NCI-H345 treated with DMSO at 0.1 percent for 48 hours (cell line): Measurements from ENCODE around the gene FSTL1.
A peak's percentile ranks its signal among the peaks of the same experiment; 100 is the strongest.
"Not testable (repeated sequence)": the region's sequence is repeated elsewhere in the genome, so short reads cannot be mapped to it uniquely, and the experiment has no call there.

Experiments used
- DNase-seq: peaks from one replicate; lab custom pipeline; 2025; ENCODE audit not compliant: unreplicated experiment; lab: John Stamatoyannopoulos, UW

The FSTL1 gene

DNA sequence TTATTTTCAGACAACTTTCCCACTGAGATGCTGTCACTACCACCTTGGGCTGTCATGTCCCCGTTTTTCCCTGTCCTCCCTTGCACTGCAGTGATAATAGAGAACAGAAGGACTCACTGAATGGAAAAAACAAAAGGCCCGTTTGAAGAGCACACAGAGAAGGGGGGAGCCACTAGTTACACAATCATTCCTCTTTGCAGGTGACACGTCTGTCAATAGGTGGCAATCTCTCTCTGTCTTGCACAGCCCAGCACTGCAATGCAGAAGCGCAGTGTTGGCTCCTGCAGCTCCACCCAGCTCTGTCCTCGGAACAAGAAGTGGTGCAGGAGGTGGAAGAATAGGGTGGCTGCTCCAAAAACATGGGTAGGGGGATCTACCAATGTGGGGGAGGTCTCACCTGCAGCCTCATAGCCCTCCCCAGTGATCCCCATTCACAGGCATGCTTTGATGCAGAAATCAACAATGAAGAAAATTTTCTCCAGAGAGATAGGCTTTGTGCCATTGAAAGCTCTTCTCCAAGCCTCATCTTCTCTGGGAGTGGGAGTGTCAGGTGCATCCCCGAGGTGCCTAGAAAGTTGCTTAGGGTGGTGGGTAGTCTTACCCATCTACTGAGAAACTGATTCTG, 31.8 kb downstream of the FSTL1 start:
- DNase-seq, result peak; percentile 41

DNA sequence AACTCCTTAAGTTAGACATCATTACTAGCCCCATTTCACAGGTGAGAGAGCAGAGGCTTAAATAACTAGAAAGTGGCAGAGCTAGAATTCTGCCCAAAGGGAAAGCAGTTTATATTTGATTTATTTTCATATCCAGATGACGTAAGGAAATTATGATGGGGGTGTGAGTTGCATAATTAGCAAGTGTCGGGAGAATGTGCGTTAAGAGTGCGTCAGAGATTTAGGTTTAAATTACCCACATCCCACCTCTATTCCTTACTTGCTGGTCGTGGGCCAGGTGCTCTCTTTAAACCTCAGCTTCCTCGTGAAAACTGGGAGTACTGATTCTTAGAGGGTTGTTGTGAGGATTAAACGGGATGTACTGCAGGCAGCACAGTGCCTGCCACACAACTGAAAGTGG, 32.3 kb downstream of the FSTL1 start:
- DNase-seq, result no peak

DNA sequence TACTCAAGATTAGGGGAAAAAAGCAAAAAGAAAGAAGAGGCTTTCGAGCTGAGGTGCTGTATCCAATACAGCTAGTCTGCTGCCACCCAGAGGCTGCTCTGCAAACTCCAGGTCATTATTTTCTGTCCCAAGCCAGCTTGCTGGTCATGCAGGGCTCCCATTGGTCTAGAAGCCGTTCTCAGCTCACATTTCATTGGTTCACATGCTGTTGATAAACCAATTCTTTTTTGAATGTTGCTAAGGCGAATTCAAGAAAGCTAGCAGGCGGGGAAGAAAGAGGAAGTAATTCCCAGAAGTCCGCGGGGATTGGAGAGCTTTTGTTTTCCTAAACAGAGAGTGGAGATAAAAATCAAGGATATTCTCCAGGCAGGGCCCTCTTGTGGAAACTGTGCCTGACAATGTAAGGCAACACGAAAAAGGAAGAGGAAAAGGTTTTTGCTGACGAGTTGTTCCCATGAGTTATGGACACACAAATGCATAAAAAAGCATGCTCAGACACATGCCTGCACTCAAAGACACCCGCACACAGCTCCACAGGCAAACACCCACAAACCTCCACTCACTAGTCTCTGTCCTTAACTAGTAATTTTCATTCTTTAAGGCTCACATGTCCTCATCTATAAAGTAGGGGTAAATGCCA, 33.4 kb downstream of the FSTL1 start:
- DNase-seq, result peak; percentile 80

DNA sequence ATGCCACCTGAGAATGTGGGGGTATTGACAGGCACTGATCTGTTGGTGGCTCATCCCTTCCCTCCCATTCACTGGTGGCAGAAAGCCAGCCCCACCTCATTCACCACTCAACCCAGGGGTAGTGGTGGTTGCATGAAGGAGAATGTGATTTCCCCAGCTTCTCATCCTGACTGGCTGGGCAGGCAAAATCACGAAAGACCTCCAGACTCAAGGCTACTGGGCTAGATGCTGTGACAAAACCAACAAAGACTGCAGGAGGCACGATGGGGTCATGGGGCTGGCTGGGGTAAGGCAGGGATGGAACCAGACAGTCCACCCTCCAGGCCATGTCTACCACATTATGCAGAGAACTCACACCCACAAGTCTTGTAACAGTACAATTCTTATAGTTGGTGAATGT, 33.9 kb downstream of the FSTL1 start:
- DNase-seq, result no peak

DNA sequence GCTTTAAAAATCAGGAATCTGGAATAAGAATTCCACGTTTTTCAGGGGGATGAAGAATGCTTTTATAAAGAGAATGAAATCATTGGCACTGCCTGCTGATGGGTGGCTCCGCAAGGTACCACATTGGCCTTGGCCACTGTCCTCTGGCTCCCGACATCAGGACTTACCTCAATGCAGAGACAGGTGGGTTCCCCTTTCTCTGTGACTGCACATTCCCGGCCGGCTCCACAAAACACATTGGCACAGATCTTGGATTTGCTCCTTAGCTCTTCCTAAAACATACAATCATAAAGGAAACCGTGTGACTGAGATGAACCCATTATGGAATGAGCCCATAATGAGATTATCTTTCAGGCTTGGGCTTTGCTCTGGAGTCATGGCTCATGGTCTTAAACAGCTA, 35.0 kb downstream of the FSTL1 start:
- no peak for DNase-seq

DNA sequence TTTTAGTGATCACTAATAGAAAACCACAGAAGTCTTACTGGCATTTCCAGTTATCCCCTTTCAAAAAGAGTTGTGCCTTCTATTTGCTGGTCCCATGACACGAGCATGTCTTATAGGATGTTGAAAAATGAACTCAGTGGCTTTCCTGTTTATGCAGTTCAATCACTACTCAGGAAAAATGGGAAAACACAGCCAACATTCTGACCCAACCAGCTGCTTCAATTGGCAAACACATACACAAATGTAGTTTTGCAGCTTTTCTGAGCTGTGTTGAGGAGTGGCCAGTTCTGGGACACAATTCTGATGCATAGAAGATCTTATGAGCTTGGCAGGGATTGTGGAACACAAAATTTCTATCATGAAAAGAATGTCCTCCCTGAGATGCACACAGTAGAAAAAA, 40.3 kb downstream of the FSTL1 start:
- DNase-seq, result no peak

DNA sequence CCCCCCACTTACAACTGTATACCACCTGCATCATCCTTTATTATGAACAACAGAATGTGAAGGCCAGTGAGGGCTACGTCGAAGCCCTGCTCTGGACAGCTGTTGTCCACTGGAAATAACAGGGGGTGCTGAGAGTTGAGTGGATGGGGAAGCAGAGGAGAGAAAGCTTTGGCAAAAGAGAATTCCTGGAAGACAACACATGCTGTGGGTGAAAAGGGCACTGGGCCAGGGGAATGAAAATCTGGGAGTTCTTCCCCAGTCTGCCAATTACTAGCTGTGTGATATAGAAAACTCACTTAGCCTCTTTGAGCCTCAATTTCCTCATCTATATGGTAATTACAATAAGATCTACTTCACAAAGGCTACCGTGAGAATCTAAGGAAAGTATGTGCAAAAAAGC, 40.7 kb downstream of the FSTL1 start:
- DNase-seq, result no peak

DNA sequence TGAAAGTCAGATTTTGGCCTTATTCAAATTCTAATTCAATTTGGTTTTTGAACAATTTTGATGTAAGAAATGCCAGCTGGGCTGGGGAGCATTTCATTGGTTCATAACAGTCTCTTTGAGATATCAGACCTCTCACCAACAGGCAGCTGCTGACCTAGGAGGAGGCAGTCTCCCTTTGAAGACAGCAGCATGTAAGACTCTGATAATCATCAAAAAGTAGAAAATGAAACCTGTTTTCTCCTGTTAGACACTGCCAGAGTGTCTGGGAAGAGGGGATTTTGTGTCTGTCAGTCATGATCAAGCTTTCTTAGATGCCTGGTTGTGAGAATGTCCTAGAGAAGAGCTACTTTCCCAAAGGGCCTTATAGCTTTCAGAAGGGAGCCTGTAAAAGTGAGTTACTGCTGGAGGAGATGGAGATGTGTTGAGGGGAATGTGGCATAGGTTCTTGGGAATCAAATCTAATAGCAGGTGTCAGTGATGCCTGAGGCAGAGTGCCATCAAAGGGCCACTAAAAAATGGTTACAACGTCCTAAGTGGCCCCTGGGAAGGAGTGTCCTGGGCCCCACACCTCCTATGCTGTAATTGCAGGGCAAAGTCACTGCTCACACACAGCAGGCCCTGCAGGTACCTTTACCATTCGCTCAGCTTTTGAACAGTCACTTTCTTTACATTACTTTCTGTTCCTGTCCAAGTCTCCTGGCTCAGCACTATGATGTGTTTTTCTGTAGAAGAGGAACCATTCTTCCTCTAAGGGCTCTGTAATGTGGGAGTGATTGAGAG, 43.1 kb downstream of the FSTL1 start:
- no peak for DNase-seq

DNA sequence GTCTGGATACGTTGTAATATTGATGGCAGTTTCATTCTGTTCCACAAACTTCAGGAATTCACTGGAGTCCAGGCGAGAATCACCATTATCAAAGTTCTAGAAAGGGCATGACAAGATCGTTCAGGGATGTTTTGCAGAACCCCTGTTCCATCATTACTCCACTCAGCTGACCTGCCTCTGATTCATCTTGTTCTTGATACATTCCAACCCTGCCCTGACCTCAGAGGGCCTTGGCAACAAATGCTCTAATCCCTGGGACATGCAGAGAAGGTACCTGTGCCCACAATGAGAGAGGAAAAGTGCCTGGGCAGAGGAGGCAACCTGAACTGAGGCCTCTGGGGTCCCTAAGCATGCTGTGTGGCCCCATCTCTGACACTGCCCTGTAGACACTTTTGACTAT, 45.9 kb downstream of the FSTL1 start:
- no peak for DNase-seq

DNA sequence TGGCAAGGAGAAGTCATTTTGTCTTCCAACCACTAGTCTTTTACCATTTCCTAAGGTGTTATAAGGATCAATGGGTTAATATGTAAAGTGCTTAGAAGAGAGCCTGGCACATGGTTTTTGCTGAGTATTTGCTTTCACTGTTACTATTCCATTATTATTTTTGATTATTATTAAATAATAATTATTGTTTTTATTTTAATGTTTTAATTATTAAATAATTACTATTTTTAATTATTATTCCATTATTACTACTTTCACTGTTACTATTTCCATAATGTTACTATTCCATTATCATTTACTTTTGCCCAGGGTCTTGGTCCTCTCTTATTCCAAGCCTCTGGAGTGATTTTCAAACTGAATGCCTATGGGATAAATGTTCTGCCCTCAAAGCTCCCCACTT, 48.5 kb downstream of the FSTL1 start:
- no peak for DNase-seq

DNA sequence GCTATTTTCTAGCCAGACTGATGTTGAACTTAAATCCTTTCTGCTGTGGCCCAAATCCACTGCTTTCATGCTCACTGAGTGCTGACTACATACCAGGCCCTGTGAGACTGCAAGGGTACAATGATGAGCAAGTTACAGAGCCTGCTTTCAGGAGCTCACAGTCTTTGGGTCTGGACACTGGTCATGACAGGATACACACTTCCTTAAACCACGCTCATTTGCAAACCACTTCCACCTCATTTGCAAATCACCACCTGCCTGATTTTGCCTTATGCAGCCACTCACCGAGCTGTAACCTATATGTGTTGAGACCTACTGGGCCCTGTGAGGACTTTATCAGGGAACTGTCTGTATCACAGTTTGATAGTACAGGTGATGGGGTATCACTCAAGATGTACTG, 51.4 kb downstream of the FSTL1 start:
- no peak for DNase-seq

DNA sequence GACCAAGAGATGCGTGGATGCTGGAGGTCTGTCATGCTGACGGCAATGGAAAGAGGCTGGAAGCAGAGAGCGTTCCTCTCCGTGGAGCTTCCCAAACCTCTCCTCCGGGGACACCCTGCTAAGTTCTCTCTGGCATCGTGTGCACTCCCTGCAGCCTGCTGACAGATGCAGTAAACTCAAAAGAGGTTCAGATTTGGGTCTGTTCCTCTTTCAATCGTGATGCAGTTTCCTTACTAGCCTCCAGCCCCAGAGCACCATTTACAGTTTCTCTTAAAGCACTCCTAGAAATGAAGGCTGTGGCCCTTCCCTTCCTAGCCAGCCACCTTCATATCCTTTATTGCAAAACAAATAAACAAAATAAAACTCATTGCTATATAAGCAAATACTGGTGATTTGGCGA, 54.3 kb downstream of the FSTL1 start:
- DNase-seq, result no peak

DNA sequence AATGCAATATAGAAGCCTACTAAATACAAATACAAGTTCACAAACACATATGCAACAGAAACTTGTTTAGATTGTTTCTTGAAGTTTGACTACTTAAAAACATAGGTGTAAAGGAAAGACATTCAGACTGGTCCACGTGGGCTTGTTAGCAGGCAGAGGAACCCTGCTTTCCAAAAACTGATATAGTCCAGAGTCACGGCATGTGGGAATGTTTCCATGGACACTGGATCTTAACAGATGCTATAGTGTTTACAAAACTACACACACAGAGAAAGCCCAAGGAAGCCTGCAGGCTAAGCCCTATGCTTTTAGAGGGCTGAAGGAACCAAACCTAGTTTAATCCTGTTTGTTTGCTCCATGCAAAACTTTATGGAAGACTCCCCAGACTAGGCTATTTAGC, 56.4 kb downstream of the FSTL1 start:
- DNase-seq, result no peak

DNA sequence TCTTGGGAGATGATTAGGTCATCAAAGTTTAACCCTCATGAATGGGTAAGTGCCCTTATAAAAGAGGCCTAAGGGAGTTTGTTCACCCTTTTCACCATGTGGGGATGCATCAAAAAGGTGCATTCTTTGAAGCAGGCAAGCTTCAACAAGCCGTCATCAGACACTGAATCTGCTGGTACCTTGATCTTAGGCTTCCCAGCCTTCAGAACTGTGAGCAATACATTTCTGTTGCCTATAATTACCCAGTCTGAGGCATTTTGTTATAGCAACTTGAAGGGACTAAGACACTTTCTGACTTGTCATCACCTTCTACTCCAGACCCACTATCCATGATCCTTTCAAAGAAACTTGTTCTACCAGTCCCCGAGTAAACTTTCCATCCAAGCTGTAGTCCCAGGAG, 57.0 kb downstream of the FSTL1 start:
- DNase-seq, result no peak

DNA sequence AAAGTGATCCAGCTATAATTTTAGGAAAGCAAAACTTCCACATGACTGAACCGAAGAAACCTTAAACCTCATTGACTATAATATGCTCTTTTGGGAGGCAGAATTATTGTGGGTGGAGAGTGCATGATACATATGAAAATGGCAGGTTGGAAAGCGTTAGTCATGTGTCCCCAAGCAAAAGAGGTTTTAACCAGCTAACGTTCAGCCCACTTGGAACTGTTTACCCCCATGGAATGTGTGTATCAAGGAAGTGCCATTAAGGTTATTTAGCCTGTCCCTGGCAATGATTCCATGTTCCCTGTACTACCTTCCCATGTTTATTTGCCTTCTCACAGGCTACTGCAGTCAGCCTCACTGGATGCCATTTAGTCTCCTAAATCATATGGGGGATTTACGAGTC, 57.5 kb downstream of the FSTL1 start:
- no peak for DNase-seq

DNA sequence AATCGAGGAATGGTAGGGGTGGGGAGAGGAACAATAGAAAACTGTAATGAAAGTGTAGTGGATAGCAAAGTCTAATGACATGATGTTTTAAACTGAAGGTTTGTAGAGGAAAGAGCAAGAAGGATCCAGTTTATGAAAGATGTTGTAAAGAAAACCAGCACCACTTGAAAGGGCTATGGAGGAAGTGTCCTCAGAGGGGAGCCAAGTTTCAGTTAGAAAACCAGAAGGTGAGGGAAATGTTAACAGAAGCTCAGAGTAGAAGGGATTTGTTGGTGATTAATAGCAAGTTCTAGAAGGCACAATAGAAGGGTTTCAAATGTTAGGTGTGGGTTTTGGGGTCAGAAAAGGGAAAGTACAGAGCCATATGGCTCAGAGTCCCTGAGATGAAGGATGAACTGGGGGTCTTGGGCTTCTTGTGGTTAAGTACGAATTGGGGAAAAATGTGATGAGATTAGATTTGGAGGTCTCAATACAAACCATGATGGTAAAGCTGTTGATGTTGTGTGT, 67.8 kb downstream of the FSTL1 start:
- no peak for DNase-seq

DNA sequence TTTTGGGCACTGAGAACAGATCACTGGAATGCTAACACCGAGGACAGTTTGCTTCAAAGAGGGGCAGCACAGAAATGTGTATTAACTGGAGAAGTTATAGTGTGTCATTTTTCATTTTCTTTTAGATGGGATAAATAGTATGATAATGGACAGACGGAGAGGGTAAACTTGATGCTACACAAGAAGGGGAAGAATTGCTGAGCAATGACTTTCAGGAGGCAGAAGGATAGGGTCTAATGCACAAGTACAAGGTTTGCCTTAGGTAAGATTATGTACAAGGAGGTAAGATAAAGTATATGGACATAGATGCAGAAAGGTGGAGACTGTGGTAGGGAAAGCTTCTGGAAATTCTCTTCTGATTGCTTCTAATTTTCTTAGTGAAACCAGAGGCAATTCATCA, 69.3 kb downstream of the FSTL1 start:
- DNase-seq, result no peak

DNA sequence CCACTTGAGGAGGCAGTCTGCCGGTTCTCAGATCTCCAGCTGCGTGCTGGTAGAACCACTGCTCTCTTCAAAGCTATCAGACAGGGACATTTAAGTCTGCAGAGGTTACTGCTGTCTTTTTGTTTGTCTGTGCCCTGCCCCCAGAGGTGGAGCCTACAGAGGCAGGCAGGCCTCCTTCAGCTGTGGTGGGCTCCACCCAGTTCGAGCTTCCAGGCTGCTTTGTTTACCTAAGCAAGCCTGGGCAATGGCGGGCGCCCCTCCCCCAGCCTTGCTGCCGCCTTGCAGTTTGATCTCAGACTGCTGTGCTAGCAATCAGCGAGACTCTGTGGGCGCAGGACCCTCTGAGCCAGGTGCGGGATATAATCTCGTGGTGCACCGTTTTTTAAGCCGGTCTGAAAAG, 72.8 kb downstream of the FSTL1 start:
- DNase-seq, result not testable (repeated sequence)

DNA sequence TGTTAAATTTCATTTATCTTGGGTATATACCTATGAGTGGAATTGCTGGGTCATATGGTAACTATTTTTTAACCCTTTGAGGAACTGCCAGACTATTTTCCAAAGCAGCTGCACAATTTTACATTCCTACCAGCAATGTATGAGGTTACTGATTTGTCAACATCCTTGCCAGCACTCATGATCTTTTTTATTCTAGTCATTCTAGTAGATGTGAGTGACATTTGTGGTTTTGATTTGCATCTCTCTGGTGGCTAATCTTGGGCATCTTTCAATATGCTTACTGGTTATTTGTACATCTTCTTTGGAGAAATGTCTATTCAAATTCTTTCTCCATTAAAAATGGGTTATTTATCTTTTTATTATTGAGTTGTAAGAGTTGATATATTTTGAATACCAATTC, 80.3 kb downstream of the FSTL1 start:
- no peak for DNase-seq

DNA sequence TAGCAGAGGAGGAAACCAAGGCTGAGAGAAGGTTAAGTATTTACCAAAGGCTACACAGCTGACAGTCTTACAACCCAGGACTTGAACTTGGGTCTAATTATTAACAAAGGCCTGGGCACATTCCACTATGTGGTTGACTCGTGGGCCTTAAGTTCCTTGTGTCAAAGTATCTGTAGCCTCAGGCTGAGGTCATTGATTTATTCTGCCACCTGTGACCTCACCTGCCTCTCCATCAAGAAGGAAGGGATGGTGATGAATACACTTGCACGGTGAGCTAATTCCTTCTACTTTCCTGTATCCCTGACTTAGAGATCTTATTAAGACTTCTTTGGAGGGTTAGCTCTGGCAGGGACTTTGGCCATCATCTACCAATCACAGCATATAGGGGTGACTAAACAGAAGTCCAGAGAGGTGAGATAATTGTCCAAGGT, 81.7 kb downstream of the FSTL1 start:
- DNase-seq, result no peak

DNA sequence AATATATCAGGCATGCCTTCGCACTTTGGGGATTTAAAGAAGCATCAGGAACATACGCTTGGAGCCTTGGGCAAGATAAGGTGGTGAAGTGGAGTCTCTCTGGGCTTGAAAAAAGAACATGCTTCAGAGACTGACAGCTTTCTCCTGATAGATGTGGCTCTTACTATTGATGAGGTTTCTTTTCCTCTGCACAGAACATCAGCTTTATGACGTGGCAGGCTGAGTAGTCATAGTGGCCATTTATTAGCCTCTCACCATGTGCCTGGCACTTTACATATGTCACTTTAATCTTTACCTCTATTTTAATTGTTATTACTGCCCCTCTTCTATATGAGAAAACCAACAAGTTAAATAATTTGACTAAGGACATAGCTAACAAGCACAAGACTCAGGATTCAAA, 82.6 kb downstream of the FSTL1 start:
- DNase-seq, result no peak

DNA sequence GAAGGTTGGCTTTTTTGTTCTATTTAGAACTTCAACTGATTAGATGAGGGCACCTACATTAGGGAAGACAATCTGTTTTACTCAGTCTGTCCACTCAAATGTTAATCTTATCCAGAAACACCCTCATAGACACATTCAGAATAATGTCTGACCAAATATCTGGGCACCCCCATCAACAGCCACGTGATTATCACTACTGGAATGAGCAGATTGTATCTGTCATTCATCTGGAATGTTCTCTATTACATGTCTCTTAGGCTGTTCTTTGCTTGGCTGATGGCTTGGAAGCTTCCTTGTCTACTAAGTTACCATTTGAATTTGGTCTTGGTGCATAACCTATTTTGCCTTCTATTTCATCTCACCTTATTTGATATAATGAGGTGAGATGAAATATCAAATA, 86.0 kb downstream of the FSTL1 start:
- no peak for DNase-seq
